ENCODE measurements around the gene GARIN5A.

DNA sequence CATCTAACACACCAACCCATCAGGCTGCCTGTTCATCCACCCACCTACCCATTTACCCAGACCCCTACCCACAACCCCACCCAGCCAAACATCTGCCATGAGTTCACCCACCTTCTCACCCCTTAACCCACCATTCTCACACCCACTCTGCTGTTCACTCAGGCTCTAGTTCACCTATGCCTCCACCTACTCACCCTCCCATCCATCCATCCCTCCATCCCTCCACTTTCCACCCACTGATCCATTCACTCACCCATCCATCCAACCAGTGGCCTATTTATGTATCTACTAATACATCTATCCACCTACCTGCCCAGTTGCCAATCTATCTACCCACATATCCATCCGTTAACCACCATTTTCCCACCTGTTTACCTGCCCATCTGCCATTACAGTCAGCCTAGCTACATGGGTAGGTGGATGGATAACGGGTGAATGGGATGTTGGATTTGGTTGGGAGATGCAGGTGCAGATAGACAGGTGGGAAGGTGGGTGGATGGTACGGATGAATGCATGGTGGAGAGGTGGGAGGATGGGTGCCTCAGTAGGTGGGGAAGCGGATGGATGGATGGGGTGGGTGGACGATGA, 38.7 kb downstream of the GARIN5A start:
- TF ChIP-seq, protein P1, sequence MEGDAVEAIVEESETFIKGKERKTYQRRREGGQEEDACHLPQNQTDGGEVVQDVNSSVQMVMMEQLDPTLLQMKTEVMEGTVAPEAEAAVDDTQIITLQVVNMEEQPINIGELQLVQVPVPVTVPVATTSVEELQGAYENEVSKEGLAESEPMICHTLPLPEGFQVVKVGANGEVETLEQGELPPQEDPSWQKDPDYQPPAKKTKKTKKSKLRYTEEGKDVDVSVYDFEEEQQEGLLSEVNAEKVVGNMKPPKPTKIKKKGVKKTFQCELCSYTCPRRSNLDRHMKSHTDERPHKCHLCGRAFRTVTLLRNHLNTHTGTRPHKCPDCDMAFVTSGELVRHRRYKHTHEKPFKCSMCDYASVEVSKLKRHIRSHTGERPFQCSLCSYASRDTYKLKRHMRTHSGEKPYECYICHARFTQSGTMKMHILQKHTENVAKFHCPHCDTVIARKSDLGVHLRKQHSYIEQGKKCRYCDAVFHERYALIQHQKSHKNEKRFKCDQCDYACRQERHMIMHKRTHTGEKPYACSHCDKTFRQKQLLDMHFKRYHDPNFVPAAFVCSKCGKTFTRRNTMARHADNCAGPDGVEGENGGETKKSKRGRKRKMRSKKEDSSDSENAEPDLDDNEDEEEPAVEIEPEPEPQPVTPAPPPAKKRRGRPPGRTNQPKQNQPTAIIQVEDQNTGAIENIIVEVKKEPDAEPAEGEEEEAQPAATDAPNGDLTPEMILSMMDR (optimal IDR thresholded peaks at IDR 0.05 in 1 of 3, IDR thresholded peaks at IDR 0.05 in 1 of 3, conservative IDR thresholded peaks at IDR 0.05 in 1 of 3; ENCODE audit: extremely low read depth in 1 of 3, insufficient read depth in 2 of 3, low read length in 3 of 3): no peak
- no peak for TF ChIP-seq EZH2 (IDR thresholded peaks at IDR 0.05; ENCODE audit: low read length)
